Cardiac muscle cell (in vitro differentiated cells and primary cell): ENCODE data around the gene GRPEL1. TPM values are rescaled to one million over a fixed set of nuclear protein-coding genes. Genes with fewer than 3 reads are reported as not detected.
"Not testable (repeated sequence)": the region's sequence is repeated elsewhere in the genome, so short reads cannot be mapped to it uniquely, and the experiment has no call there.

ENCODE experiments used
- DNase-seq, 2 donors: peaks; one replicate each; pipeline versions ENCODE4 v3.0.0 to v3.0.0-alpha.2; 2010 to 2017; ENCODE audit warnings: low read depth in 1 of 2, low spot score in 1 of 2
- H3K27ac ChIP-seq: fragments of 200-600 bp; sonication (generic); 2 replicates; pipeline ENCODE4 v1.5.1; 2016
- H3K27me3 ChIP-seq: fragments of 200-600 bp; sonication (generic); 2 replicates; pipeline ENCODE4 v1.6.0; 2016; ENCODE audit warnings: control low read depth
- H3K36me3 ChIP-seq: fragments of 200-600 bp; sonication (generic); 2 replicates; pipeline ENCODE4 v1.5.1; 2016; ENCODE audit warnings: control low read depth
- H3K4me1 ChIP-seq: fragments of 200-600 bp; sonication (generic); 2 replicates; pipeline ENCODE4 v1.8.1; 2017; ENCODE audit warnings: low read depth, mild to moderate bottlenecking, mixed run types
- H3K4me3 ChIP-seq: fragments of 200-600 bp; sonication (generic); 2 replicates; pipeline ENCODE4 v1.5.1; 2016; ENCODE audit warnings: mild to moderate bottlenecking
- H3K9me3 ChIP-seq: fragments of 200-600 bp; sonication (generic); 2 replicates; pipeline ENCODE4 v1.5.1; 2017; ENCODE audit warnings: low read depth, mild to moderate bottlenecking, control low read depth
- CTCF ChIP-seq: IDR thresholded peaks from 2 replicates; pipeline ENCODE4 v1.5.1; 2012; ENCODE audit warnings: low read depth, mild to moderate bottlenecking, low read length
- polyA plus RNA-seq: library from polyadenylated mRNA; unstranded; fragments of >200 nt; fragmentation: Nextera tagmentation; extraction: Ambion mirVana; gene quantifications from 2 replicates; pipeline ENCODE4 v1.2.1, GENCODE V29; 2016
- total RNA-seq: library from RNA; depleted of rRNA; stranded (reverse); fragments of >200 nt; gene quantifications from 2 replicates; pipeline ENCODE4 v1.2.3, GENCODE V29; 2016

The GRPEL1 gene
- total and polyA plus RNA-seq, 2 experiments from 2014 or later = 21.2 to 57.8 TPM

DNA sequence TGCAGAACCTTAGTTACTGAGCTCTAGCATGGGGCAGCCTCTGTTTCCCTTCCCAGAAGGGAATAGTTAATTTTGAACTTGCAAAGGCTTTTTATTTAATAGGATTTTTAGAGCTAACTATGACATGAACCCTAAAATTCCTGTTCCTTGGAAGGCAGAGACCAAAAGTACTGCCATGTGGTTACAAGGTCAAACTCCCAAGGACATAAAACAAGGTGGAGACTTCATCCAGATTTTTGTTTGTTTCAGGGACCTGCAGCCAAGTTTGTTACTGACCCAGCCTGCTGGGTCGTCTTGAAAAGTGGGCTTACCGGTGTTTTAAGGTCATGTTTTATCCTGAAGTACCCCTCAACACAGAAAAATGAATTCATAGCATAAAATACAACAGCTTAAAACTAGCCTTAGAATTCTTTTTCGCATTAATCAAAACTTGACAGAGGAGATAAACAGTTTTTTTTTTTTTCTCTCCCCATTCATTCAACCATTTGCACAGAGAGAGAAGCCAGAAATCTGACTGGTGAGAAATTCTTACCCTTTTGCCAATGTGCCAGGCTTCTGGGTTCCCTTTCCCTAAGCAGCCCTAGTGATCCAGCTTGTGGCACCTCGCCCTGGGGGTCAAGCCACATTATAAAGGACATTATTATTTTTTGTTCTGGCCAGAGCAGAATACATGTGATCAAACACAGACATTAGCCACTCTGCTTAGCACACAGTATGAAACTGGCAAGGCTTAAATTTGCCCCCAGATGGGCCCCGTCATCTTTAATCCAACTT is 21.5 kb upstream of the GRPEL1 start:
- no peak for TF ChIP-seq CTCF
- Histone ChIP-seq H3K9me3 (no peaks in the 10 kb centered on the region), H3K27me3 (peaks cover 56% of the 10 kb centered on the region), H3K4me1 (no peaks in the 10 kb centered on the region), H3K27ac (no peak overlapping the region), H3K36me3 (no peaks in the 10 kb centered on the region), H3K4me3 (no peak overlapping the region)
- DNase-seq = no peak

- no peaks in the 10 kb centered on the region for H3K36me3 ChIP-seq
- peaks cover 49% of the 10 kb centered on the region for H3K27me3 ChIP-seq
- H3K27ac ChIP-seq = no peak overlapping the region
- DNase-seq = no peak
- no peak overlapping the region for H3K4me3 ChIP-seq
- H3K9me3 ChIP-seq = no peaks in the 10 kb centered on the region
- peaks cover 3% of the 10 kb centered on the region for H3K4me1 ChIP-seq
- TF ChIP-seq CTCF = no peak
Measured at GRCh38 chr4:7087036-7087435, 19.2 kb upstream of the GRPEL1 start.

GRCh38 chr4:7086384-7086783 is 18.5 kb upstream of the GRPEL1 start:
- H3K36me3 ChIP-seq = no peaks in the 10 kb centered on the region
- TF ChIP-seq CTCF = no peak
- peaks cover 7% of the 10 kb centered on the region for H3K4me1 ChIP-seq
- H3K27me3 ChIP-seq = peaks cover 43% of the 10 kb centered on the region
- no peaks in the 10 kb centered on the region for H3K9me3 ChIP-seq
- H3K4me3 ChIP-seq = no peak overlapping the region
- DNase-seq = no peak
- H3K27ac ChIP-seq = no peak overlapping the region

DNA sequence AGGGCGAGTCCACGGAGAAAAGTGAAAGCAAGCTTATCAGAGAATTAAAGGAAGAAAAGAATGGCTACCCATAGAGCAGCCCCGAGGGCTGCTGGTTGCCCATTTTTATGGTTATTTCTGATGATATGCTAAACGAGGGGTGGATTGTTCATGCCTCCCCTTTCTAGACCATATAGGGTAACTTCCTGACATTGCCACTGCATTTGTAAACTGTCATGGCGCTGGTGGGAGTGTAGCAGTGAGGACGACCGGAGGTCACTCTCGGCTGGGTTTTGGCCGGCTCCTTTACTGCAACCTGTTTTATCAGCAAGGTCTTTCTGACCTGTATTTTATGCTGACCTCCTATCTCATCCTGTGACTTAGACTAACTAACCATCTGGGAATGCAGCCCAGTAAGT is 16.7 kb upstream of the GRPEL1 start:
- not testable (repeated sequence) for H3K9me3 ChIP-seq, H3K27ac ChIP-seq, DNase-seq, H3K36me3 ChIP-seq, H3K4me3 ChIP-seq, H3K4me1 ChIP-seq
- H3K27me3 ChIP-seq = peaks cover 28% of the 10 kb centered on the region

DNA sequence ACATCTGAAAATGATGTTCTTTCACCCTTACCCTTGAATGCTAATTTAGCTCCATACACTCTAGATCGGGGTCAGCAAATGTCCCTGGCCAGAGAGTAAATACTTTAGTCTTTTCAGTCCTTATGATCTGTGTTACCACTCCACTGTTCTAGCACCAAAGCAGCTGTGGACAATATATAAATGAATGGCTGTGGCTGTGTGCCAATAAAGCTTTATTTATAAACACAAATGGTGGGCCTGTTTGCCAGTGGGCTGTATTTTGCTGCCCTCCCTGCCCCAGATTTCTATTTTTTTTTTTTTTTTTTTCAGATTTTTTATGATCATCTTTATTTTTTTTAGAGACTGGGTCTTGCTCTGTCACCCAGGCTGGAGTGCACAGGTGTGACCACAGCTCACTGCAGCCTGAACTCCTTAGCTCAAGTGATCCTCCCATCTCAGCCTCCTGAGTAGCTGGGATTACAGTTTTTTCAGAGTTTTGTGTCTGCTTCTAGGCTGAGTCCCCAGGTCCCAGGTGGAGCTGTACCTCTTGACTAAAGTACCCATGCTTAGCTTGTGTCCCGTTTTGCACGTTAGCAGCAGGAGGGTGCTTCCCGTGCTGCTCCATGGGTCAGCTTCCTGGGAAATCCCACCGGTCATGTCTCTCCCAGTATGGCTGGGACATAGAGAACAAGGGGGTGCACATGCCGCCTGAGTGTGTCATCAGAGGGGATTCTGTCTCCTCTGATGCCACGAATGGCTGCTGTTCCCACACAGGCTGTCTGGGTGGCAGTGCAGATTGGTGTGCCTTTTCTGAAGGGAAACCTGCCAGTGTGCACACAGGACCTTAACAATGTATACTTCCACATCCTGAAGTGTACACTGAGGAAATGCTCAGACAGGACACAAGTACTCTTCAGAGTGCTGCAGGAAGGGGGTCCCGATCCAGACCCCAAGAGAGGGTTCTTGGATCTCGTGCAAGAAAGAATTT is 16.0 kb upstream of the GRPEL1 start:
- H3K27ac ChIP-seq = no peak overlapping the region
- H3K4me3 ChIP-seq = no peak overlapping the region
- H3K4me1 ChIP-seq = peaks cover 7% of the 10 kb centered on the region
- TF ChIP-seq CTCF = no peak
- no peak for DNase-seq
- H3K36me3 ChIP-seq = no peaks in the 10 kb centered on the region
- peaks cover 22% of the 10 kb centered on the region for H3K27me3 ChIP-seq
- H3K9me3 ChIP-seq = no peaks in the 10 kb centered on the region

DNA sequence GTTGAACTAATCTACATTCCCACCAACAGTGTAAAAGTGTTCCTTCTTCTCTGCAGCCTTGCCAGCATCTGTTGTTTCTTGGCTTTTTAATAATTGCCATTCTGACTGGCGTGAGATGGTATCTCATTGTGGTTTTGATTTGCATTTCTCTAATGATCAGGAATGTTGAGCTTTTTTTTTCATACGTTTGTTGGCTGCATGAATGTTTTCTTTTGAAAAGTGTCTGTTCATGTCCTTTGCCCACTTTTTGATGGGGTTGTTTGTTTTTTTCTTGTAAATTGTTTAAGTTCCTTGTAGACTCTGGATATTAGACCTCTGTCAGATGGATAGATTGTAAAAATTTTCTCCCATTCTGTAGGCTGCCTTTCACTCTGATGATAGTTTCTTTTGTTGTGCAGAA is 12.0 kb upstream of the GRPEL1 start:
- DNase-seq, H3K36me3 ChIP-seq, H3K27ac ChIP-seq, H3K4me1 ChIP-seq, H3K9me3 ChIP-seq, H3K4me3 ChIP-seq: not testable (repeated sequence)
- H3K27me3 ChIP-seq = peaks cover 15% of the 10 kb centered on the region

GRCh38 chr4:7079483-7079882 is 11.6 kb upstream of the GRPEL1 start:
- peaks cover 14% of the 10 kb centered on the region for H3K27me3 ChIP-seq
- H3K9me3 ChIP-seq, H3K27ac ChIP-seq, H3K4me3 ChIP-seq, DNase-seq, H3K36me3 ChIP-seq, H3K4me1 ChIP-seq: not testable (repeated sequence)
